IMR-90 (cell line): Measurements from ENCODE around the gene RHOT2. TPM values are rescaled to one million over a fixed set of nuclear protein-coding genes. Genes with fewer than 3 reads are reported as not detected.

Experiments
- ATAC-seq: fragments of 200-7000 bp; cut with Tn5 transposase; 2 replicates; pipeline ENCODE4 v1.9.1; 2020; ENCODE audit warnings: low read depth, mild to moderate bottlenecking, moderate library complexity
- BruUV-seq: library from RNA; stranded (reverse); fragments of 400-500 nt; replicated peaks from 2 replicates; lab custom pipeline; 2021; lab: Mats Ljungman, UMichigan
- CTCF ChIA-PET: fragments of 300-600 bp; formaldehyde crosslinking; extraction: SDS; loops from one replicate; lab custom pipeline; 2021; ENCODE audit warnings: antibody characterized with exemption; lab: Yijun Ruan, JAX
- POLR2A ChIA-PET: fragments of 300-600 bp; sonication (Branson Sonifier 250); formaldehyde crosslinking; loops from one replicate; lab custom pipeline; 2022; ENCODE audit warnings: antibody characterized with exemption; ENCODE audit not compliant: unreplicated experiment; lab: Charles Lee
- DNase-seq: peaks from one replicate; pipeline ENCODE4 v3.0.0; 2013
- H2AFZ ChIP-seq: replicated peaks from 2 replicates; pipeline ENCODE3; 2013; ENCODE audit warnings: low read length, mild to moderate bottlenecking; ENCODE audit not compliant: poor library complexity
- H2AK5ac ChIP-seq: 2 replicates; pipeline ENCODE4 v1.6.1; 2013; ENCODE audit warnings: low read depth, low read length, inconsistent platforms
- H2AK9ac ChIP-seq: replicated peaks from 2 replicates; pipeline ENCODE3; 2013; ENCODE audit warnings: mild to moderate bottlenecking, low read depth, low read length, moderate library complexity; ENCODE audit not compliant: poor library complexity
- H2BK120ac ChIP-seq: 2 replicates; pipeline ENCODE4 v1.6.1; 2013; ENCODE audit warnings: low read depth, low read length, inconsistent platforms
- H2BK15ac ChIP-seq: 3 replicates; pipeline ENCODE4 v1.6.1; 2013; ENCODE audit warnings: low read depth, low read length, inconsistent platforms
- H2BK20ac ChIP-seq: 2 replicates; pipeline ENCODE4 v1.6.1; 2013; ENCODE audit warnings: low read depth, mild to moderate bottlenecking, inconsistent platforms, low read length, moderate library complexity
- H2BK5ac ChIP-seq: 2 replicates; pipeline ENCODE4 v1.6.1; 2013; ENCODE audit warnings: mild to moderate bottlenecking, low read depth, low read length, inconsistent platforms; ENCODE audit not compliant: poor library complexity, severe bottlenecking
- H3K14ac ChIP-seq: replicated peaks from 2 replicates; pipeline ENCODE4 v1.6.1; 2013; ENCODE audit warnings: low read depth, low read length, inconsistent platforms
- H3K18ac ChIP-seq: 2 replicates; pipeline ENCODE4 v1.6.1; 2013; ENCODE audit warnings: low read depth, low read length, control low read depth
- H3K23ac ChIP-seq: 2 replicates; pipeline ENCODE4 v1.6.1; 2013; ENCODE audit warnings: low read depth, low read length, inconsistent platforms
- H3K27ac ChIP-seq: 2 replicates; pipeline ENCODE4 v1.5.1; 2013; ENCODE audit warnings: mild to moderate bottlenecking, control low read depth, low read length; ENCODE audit not compliant: insufficient read depth
- H3K27me3 ChIP-seq: 2 replicates; pipeline ENCODE4 v1.6.1; 2013; ENCODE audit warnings: low read length; ENCODE audit not compliant: control insufficient read depth, insufficient read depth
- H3K36me3 ChIP-seq: 2 replicates; pipeline ENCODE4 v1.6.1; 2013; ENCODE audit warnings: low read length, mixed read lengths; ENCODE audit not compliant: control insufficient read depth, insufficient read depth
- H3K4ac ChIP-seq: 2 replicates; pipeline ENCODE4 v1.6.1; 2013; ENCODE audit warnings: low read depth, low read length, inconsistent platforms
- H3K4me1 ChIP-seq: 2 replicates; pipeline ENCODE4 v1.6.1; 2013; ENCODE audit warnings: low read length, mixed read lengths; ENCODE audit not compliant: control insufficient read depth, insufficient read depth
- H3K4me2 ChIP-seq: 2 replicates; pipeline ENCODE4 v1.6.1; 2013; ENCODE audit warnings: low read depth, mild to moderate bottlenecking, control low read depth, low read length, moderate library complexity
- H3K4me3 ChIP-seq: 2 replicates; pipeline ENCODE4 v1.5.1; 2013; ENCODE audit warnings: low read depth, mild to moderate bottlenecking, control low read depth, low read length, moderate library complexity; ENCODE audit not compliant: insufficient read depth
- H3K56ac ChIP-seq: 2 replicates; pipeline ENCODE4 v1.6.1; 2013; ENCODE audit warnings: low read length, inconsistent platforms; ENCODE audit not compliant: insufficient read depth; ENCODE audit errors: extremely low read depth
- H3K79me1 ChIP-seq, 2 experiments: 2 replicates each; pipeline ENCODE4 v1.6.1; 2013; ENCODE audit warnings: low read length in 2 of 2, inconsistent platforms in 1 of 2, low read depth in 1 of 2
- H3K9ac ChIP-seq: 2 replicates; pipeline ENCODE4 v1.6.1; 2013; ENCODE audit warnings: low read depth, low read length, control low read depth
- H3K9me1 ChIP-seq: 2 replicates; pipeline ENCODE4 v1.6.1; 2013; ENCODE audit warnings: low read length, inconsistent platforms; ENCODE audit not compliant: insufficient read depth
- H3K9me3 ChIP-seq: 2 replicates; pipeline ENCODE4 v1.6.1; 2013; ENCODE audit warnings: low read length; ENCODE audit not compliant: control insufficient read depth, insufficient read depth
- H4K20me1 ChIP-seq: 2 replicates; pipeline ENCODE4 v1.6.1; 2013; ENCODE audit warnings: low read length, inconsistent platforms; ENCODE audit not compliant: insufficient read depth
- H4K5ac ChIP-seq: 2 replicates; pipeline ENCODE4 v1.6.1; 2013; ENCODE audit warnings: mild to moderate bottlenecking, low read depth, low read length, control low read depth
- H4K8ac ChIP-seq, 2 experiments: 2 replicates each; pipeline ENCODE4 v1.6.1; 2013; ENCODE audit warnings: low read depth in 2 of 2, low read length in 2 of 2, control low read depth in 1 of 2, inconsistent platforms in 1 of 2
- H4K91ac ChIP-seq: 2 replicates; pipeline ENCODE4 v1.6.1; 2013; ENCODE audit warnings: low read depth, low read length, inconsistent platforms; ENCODE audit not compliant: insufficient read depth
- BHLHE40 ChIP-seq: fragments of 150-350 bp; IDR thresholded peaks from 2 replicates; pipeline ENCODE4 v1.6.1; 2016; ENCODE audit warnings: mild to moderate bottlenecking, low read depth, low read length
- CEBPB ChIP-seq: IDR thresholded peaks from 2 replicates; pipeline ENCODE4 v1.6.1; 2012; ENCODE audit warnings: low read depth, low read length, improper control_type of control experiment
- CHD1 ChIP-seq: IDR thresholded peaks from 2 replicates; pipeline ENCODE4 v1.6.1; 2012; ENCODE audit warnings: low read depth, low read length, improper control_type of control experiment
- CTCF ChIP-seq: conservative IDR thresholded peaks from 2 replicates; pipeline ENCODE4 v1.5.1; 2012; ENCODE audit warnings: mild to moderate bottlenecking, low read depth, low read length, improper control_type of control experiment
- ELK1 ChIP-seq: fragments of 150-350 bp; IDR thresholded peaks from 2 replicates; pipeline ENCODE4 v1.6.1; 2016; ENCODE audit warnings: low read depth, mild to moderate bottlenecking, low read length, moderate library complexity, borderline replicate concordance
- FOS ChIP-seq: fragments of 150-350 bp; IDR thresholded peaks from 2 replicates; pipeline ENCODE4 v1.6.1; 2016; ENCODE audit warnings: low read depth, low read length
- MAFK ChIP-seq: IDR thresholded peaks from 2 replicates; pipeline ENCODE4 v1.6.1; 2012; ENCODE audit warnings: low read depth, low read length, improper control_type of control experiment
- MAZ ChIP-seq: IDR thresholded peaks from 2 replicates; pipeline ENCODE4 v1.6.1; 2012; ENCODE audit warnings: low read depth, mild to moderate bottlenecking, low read length, improper control_type of control experiment, moderate library complexity, borderline replicate concordance
- MXI1 ChIP-seq: IDR thresholded peaks from 2 replicates; pipeline ENCODE4 v1.6.1; 2012; ENCODE audit warnings: low read depth, mild to moderate bottlenecking, low read length, moderate library complexity, borderline replicate concordance
- NFE2L2 ChIP-seq: fragments of 150-350 bp; IDR thresholded peaks from 2 replicates; pipeline ENCODE4 v1.6.1; 2016; ENCODE audit warnings: low read depth, mild to moderate bottlenecking, low read length
- POLR2A ChIP-seq: IDR thresholded peaks from 2 replicates; pipeline ENCODE4 v1.6.1; 2012; ENCODE audit warnings: mild to moderate bottlenecking, low read depth, low read length
- RAD21 ChIP-seq: IDR thresholded peaks from 2 replicates; pipeline ENCODE4 v1.6.1; 2012; ENCODE audit warnings: low read length, improper control_type of control experiment
- RCOR1 ChIP-seq: IDR thresholded peaks from 2 replicates; pipeline ENCODE4 v1.6.1; 2012; ENCODE audit warnings: mild to moderate bottlenecking, low read length, improper control_type of control experiment; ENCODE audit not compliant: insufficient replicate concordance
- RFX5 ChIP-seq: IDR thresholded peaks from 2 replicates; pipeline ENCODE4 v1.8.0; 2012; ENCODE audit warnings: low read depth, mild to moderate bottlenecking, low read length, moderate library complexity
- SMC3 ChIP-seq: fragments of 150-350 bp; IDR thresholded peaks from 2 replicates; pipeline ENCODE4 v1.6.1; 2016; ENCODE audit warnings: low read depth, mild to moderate bottlenecking, antibody characterized with exemption, low read length, moderate library complexity
- USF2 ChIP-seq: fragments of 150-350 bp; IDR thresholded peaks from 2 replicates; pipeline ENCODE4 v1.6.1; 2017; ENCODE audit warnings: mild to moderate bottlenecking, antibody characterized with exemption, low read length, low read depth
- WGBS, 2 experiments: methylation state at CpG; one replicate each; pipeline versions ENCODE4 v1.1.5 to v1.1.7; 2013; ENCODE audit warnings: missing lambda C conversion rate in 2 of 2; ENCODE audit not compliant: insufficient read length in 1 of 2; ENCODE audit errors: extremely low coverage in 2 of 2; 5-methylcytosine and 5-hydroxymethylcytosine counted together
- dilution Hi-C: fragments of 300-500 bp; cut with HindIII; formaldehyde crosslinking; loops from one replicate; pipeline ENCODE4 v1.14.3; 2018; ENCODE audit warnings: low sequenced_read_pairs; ENCODE audit not compliant: unreplicated experiment
- in situ Hi-C: fragments of 300-500 bp; cut with MboI; formaldehyde crosslinking; loops from 3 replicates; pipeline ENCODE4 v1.14.3; 2019; ENCODE audit warnings: low sequenced_read_pairs, inconsistent platforms, mixed read lengths
- intact Hi-C: fragments of 100-400 bp; cut with micrococcal nuclease; formaldehyde crosslinking; loops from 2 replicates; pipeline ENCODE4 v1.10.0; 2022
- polyA plus RNA-seq, 3 experiments: library from polyadenylated mRNA; depleted of rRNA; stranded (reverse); fragments of >200 nt; gene quantifications; 2 replicates each; pipeline ENCODE4 v1.2.3, GENCODE V29; 2012; ENCODE audit warnings: low replicate concordance in 1 of 3
- total RNA-seq: library from RNA; depleted of rRNA; stranded (reverse); fragments of >200 nt; gene quantifications from 2 replicates; pipeline ENCODE4 v1.2.3, GENCODE V29; 2012

The RHOT2 gene
- total and polyA plus RNA-seq, 2 of the 4 experiments (the other 2 are of a cell fraction), result 20.3 to 181 TPM

- H2AK9ac ChIP-seq, result peak overlapping the region; percentile 95
- H2BK15ac ChIP-seq, result no peak overlapping the region
Observed at GRCh38 chr16:680625-680945, 12.7 kb downstream of the RHOT2 start.

More at GRCh38 chr16:680625-680945, 12.7 kb downstream of the RHOT2 start:
- ChIA-PET POLR2A (no interaction called here), CTCF (no interaction called here)
- Histone ChIP-seq H3K9me3 (no peaks in the 10 kb centered on the region), H3K9me1 (peaks cover 15% of the 10 kb centered on the region), H2BK5ac (peak overlapping the region; percentile 74), H3K23ac (peak overlapping the region; percentile 53; the same call in 1 of the 2 replicates), H3K27me3 (no peaks in the 10 kb centered on the region), H2AK5ac (no peak overlapping the region), H3K9ac (peak overlapping the region; percentile 80), H2AFZ (peak overlapping the region; percentile 93), H3K36me3 (peaks cover 27% of the 10 kb centered on the region), H4K20me1 (peaks cover 34% of the 10 kb centered on the region), H4K8ac (peak overlapping the region; percentile 74 to 86; a peak in 2 of 4 replicates), H2BK20ac (no peak overlapping the region), H3K14ac (peak overlapping the region; percentile 76), H3K18ac (no peak overlapping the region), H3K27ac (peak overlapping the region; percentile 82), H2BK120ac (no peak overlapping the region), H4K91ac (no peak overlapping the region), H3K4me1 (peaks cover 22% of the 10 kb centered on the region), H3K79me1 (peaks cover 9 to 40% of the 10 kb centered on the region in 2 experiments; a peak in 3 of 4 replicates), H3K56ac (no peak overlapping the region), H3K4me3 (peak overlapping the region; percentile 96), H4K5ac (peak overlapping the region; percentile 54; the same call in 1 of the 2 replicates), H3K4me2 (peak overlapping the region; percentile 98), H3K4ac (peak overlapping the region; percentile 83; the same call in 1 of the 2 replicates)
- dilution Hi-C loops, result no loop called here
- peak; percentile 2 for ATAC-seq
- no peak for DNase-seq
- TF ChIP-seq CEBPB (no peak), USF2 (no peak), MAZ (no peak), POLR2A (no peak), SMC3 (no peak), RCOR1 (no peak), RFX5 (no peak), CTCF (no peak), MAFK (no peak), BHLHE40 (no peak), ELK1 (no peak), FOS (no peak), CHD1 (no peak), NFE2L2 (no peak), RAD21 (no peak), MXI1 (no peak)
- WGBS, 2 experiments, result 1% methylated on average over 24 of the region's 38 CpGs; no CpG with 5 or more reads in 1 of the 2 experiments
- in situ Hi-C loops, result no loop called here
- intact Hi-C loops, result no loop called here
- no TSS peak for BruUV-seq
